HEK293T (cell line): Measurements from ENCODE around the gene NFKBIA.

Experiments
- BHLHE40 ChIP-seq: fragments of 450-650 bp; IDR thresholded peaks from 2 replicates; pipeline ENCODE4 v1.6.1; 2016; ENCODE audit warnings: mild to moderate bottlenecking, moderate library complexity, borderline replicate concordance
- ELF4 ChIP-seq: fragments of 450-650 bp; IDR thresholded peaks from 2 replicates; pipeline ENCODE4 v1.6.1; 2017; ENCODE audit warnings: antibody characterized with exemption
- FOXA1 ChIP-seq: fragments of 450-650 bp; IDR thresholded peaks from 2 replicates; pipeline ENCODE4 v1.6.1; 2016; ENCODE audit warnings: mild to moderate bottlenecking
- FOXK2 ChIP-seq: fragments of 450-650 bp; IDR thresholded peaks from 2 replicates; pipeline ENCODE4 v1.6.1; 2016; ENCODE audit warnings: mild to moderate bottlenecking
- FOXM1 ChIP-seq: fragments of 450-650 bp; IDR thresholded peaks from 2 replicates; pipeline ENCODE4 v1.6.1; 2017; ENCODE audit warnings: mild to moderate bottlenecking, borderline replicate concordance
- L3MBTL2 ChIP-seq: fragments of 450-650 bp; conservative IDR thresholded peaks from 2 replicates; pipeline ENCODE4 v1.6.1; 2016; ENCODE audit warnings: mild to moderate bottlenecking
- LEF1 ChIP-seq: fragments of 450-650 bp; IDR thresholded peaks from 2 replicates; pipeline ENCODE4 v1.6.1; 2017; ENCODE audit warnings: mild to moderate bottlenecking, borderline replicate concordance
- NFRKB ChIP-seq: fragments of 450-650 bp; IDR thresholded peaks from 2 replicates; pipeline ENCODE4 v1.6.1; 2016; ENCODE audit warnings: mild to moderate bottlenecking, moderate library complexity
- SP1 ChIP-seq: fragments of 450-650 bp; IDR thresholded peaks from 2 replicates; pipeline ENCODE4 v1.6.1; 2017
- SUZ12 ChIP-seq: fragments of 450-650 bp; IDR thresholded peaks from 2 replicates; pipeline ENCODE4 v1.6.1; 2016; ENCODE audit warnings: mild to moderate bottlenecking
- TARDBP ChIP-seq: fragments of 450-650 bp; IDR thresholded peaks from 2 replicates; pipeline ENCODE4 v1.6.1; 2016
- ZNF384 ChIP-seq: fragments of 450-650 bp; IDR thresholded peaks from 2 replicates; pipeline ENCODE4 v1.6.1; 2016

DNA sequence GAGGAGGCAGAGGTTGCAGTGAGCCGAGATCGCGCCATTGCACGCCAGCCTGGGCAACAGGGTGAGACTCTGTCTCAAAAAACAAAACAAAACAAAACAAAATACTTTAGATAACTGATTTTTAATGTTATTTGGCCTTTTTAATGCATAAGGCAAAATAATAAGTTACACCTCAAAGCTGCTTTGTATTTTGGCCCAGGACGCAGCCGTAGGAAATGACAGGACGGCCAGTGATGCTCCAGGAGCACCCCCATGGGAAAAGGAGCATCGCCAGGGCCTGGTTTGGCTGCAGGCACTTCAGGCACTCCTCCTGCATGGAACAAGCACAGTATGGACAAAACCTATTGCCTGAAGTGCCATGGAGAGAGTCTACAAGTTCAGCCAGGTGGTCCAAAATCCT lies 3.5 kb upstream of the NFKBIA start:
- TF ChIP-seq NFRKB (no peak), ZNF384 (no peak), ELF4 (no peak), SP1 (no peak), FOXM1 (no peak), LEF1 (no peak), FOXK2 (no peak), BHLHE40 (no peak), L3MBTL2 (no peak), SUZ12 (no peak), FOXA1 (no peak), TARDBP (no peak)
